ENCODE measurements around the gene CCDC86.

Gene CCDC86

GRCh38 chr11:60867871-60868681 is 26.2 kb downstream of the CCDC86 start:
- DNase-seq = no peak

- DNase-seq = no peak
Observed at GRCh38 chr11:60868682-60869450, 27.0 kb downstream of the CCDC86 start.

DNA sequence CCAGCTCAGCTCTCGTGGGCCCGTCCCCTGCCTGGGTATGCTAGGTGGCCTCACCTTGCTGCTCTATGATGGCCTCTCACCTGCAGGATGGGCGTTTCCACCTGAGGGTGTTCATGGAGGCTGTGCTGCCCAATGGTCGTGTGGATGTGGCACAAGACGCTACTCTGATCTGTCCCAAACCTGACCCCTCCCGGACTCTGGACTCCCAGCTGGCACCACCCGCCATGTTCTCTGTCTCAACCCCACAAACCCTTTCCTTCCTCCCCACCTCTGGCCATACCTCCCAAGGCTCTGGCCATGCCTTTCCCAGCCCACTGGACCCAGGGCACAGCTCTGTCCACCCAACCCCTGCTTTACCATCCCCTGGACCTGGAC is 27.5 kb downstream of the CCDC86 start:
- no peak for DNase-seq

- DNase-seq = peak in 33 of 56 donors; percentile 11 to 82 (median 47)
Observed at GRCh38 chr11:60870276-60870675, 28.4 kb downstream of the CCDC86 start.

GRCh38 chr11:60870733-60871377 is 28.9 kb downstream of the CCDC86 start:
- DNase-seq = no peak

DNA sequence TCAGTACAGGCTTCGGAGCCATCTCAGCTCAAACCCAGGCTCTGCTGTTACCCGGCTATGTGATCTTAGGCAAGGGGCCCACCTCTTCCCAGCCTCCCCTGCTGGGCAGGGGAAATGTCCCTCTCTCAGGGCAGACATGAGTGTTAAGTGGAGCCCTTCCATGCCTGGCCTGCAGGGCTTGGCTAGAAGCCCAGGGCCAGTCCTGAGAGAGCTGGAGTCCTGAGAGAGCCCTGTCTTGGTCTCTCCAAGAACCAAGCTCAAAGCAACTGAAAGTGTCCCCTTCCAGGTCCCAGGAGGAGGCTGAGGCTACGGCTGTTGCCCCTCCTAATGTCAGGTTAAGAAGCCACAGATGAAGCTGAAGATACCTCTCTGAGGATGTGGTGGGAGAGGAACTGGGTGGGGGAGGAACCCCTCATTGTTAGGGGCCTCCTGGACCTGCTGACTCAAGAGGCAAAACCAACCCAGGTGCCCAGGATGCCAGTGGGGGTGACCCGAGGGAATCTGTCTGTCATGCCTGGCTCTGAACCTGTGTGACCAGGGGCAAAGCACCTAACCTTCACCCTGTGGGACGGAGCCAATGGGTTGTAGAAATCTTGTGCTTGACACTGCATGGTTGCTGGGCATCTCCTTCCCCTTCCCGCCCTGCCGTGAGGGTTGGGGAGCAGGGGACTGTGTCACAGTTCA is 29.6 kb downstream of the CCDC86 start:
- DNase-seq = peak in 1 of 56 donors; percentile 19

- DNase-seq = no peak
Observed at GRCh38 chr11:60872124-60872960, 30.4 kb downstream of the CCDC86 start.

- peak in 14 of 56 donors; percentile 8 to 48 (median 36) for DNase-seq
Observed at GRCh38 chr11:60872961-60873524, 31.1 kb downstream of the CCDC86 start.

GRCh38 chr11:60873533-60873932 is 31.6 kb downstream of the CCDC86 start:
- no peak for DNase-seq

GRCh38 chr11:60874421-60875365 is 32.8 kb downstream of the CCDC86 start:
- DNase-seq = no peak

DNA sequence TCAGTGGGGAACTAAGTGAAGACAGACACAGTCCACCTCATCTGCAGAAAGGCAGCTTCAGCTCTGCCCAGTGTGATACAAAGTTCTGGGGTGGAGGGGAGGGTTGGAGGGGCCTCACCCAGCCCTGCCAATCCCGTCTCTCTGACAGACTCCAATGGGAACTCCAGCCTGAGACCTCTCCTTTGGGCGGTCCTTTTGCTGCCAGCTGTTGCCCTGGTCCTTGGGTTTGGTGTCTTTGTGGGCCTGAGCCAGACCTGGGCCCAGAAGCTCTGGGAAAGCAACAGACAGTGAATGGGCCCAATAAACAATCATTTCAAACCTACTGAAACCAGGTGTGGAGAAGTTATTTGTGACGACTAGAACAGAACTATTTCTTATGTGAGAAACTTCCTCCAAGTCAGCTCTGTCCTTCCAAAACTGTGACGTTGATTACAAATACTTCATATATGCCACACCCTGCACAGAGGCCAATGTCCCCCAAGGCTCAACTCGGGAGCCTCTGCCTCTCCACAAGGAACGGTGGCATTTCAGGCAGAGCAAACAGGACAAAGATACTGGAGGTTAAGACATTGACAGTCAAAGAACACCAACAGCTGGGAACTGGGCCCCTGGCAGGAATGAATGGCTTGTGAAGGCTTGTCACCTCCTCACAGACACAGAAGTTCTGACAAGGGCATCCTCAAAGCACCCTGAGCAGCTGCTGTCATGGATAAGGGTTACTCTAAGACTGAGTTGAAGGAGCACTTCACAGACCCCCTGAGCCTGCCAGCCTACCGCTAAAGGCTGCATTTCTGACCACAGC is 33.7 kb downstream of the CCDC86 start:
- DNase-seq = no peak

DNA sequence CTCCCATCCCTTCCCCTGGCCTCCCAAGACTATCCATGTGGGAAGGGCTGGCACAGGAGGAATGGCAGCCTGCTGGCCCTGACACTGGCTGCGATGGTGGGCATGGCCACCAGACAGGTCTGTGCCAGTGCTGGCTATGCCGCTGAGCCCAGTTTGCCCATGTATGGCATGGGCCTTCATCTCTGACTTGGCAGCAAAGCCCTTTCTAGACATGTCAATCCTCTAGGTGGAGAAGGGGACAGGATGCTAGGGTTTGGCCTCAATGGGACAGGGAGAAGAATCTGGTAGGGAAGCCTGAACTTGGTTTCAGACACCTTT is 34.2 kb downstream of the CCDC86 start:
- DNase-seq = no peak

GRCh38 chr11:60878245-60879101 is 36.6 kb downstream of the CCDC86 start:
- DNase-seq = no peak

DNA sequence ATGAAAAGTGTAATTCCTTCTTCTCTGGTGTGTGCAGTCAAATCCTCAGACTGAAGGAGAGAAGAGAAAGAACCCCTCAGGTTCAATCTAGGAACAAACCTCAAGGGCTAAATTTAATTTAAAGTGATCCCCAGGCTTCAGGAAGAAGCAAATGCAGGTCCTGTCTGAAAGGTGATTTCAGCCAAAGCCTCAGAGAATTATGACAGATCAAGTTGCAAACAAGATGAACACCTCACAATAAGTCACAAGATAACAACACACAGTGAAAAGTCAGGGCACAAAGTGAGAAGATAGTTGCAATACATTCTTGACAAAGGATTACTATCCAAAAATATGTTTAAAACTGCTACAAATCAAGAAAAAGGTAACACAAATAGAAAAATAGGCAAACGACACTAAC is 37.2 kb downstream of the CCDC86 start:
- no peak for DNase-seq

DNA sequence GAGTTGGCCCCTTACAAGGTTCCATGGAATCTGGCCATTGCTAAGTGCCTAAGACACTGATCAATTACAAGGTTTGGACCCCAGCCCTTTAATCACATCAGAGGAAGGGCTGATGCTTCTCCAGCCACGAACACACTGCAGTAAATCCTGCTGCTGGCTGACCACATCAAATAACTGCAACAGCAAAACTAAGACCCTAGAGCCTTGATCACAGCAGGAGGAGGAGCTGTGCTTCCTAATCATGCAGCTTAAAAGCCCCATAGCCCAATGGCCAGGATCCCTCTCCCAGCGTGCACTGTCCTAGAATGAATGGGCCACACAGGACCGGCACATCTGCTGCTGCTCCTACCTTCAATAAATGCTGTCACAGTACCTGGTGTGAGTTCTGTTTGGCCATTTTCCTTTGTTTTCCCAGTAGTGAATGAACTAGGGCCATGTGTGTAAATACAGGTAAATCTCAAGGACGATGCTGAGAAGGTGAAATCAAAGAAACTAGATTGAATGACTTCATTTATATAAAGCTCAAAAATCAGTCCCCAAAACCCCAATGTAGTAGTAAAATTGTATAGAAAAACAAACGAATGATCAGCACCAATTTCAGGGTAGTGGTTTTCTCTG is 38.2 kb downstream of the CCDC86 start:
- DNase-seq = no peak

GRCh38 chr11:60880643-60881282 is 38.9 kb downstream of the CCDC86 start:
- no peak for DNase-seq

All from nucleus accumbens (tissue), 56 donors.